Mesenchymal stem cell (in vitro differentiated cells and primary cell): ENCODE measurements around the gene CFAP410.

Source experiments
- DNase-seq: peaks from one replicate; pipeline ENCODE4 v3.0.0-alpha.2; 2013
- H2AFZ ChIP-seq: one replicate; pipeline ENCODE4 v1.6.1; 2013; ENCODE audit warnings: low read depth, mild to moderate bottlenecking, control low read depth, inconsistent platforms, low read length, moderate library complexity
- H2AK5ac ChIP-seq: 2 replicates; pipeline ENCODE4 v1.6.1; 2013; ENCODE audit warnings: low read length, moderate library complexity, mild to moderate bottlenecking, inconsistent platforms; ENCODE audit not compliant: severe bottlenecking
- H2BK120ac ChIP-seq: one replicate; pipeline ENCODE4 v1.6.1; 2013; ENCODE audit warnings: low read depth, mild to moderate bottlenecking, inconsistent platforms, low read length, moderate library complexity
- H2BK12ac ChIP-seq, 2 experiments: one replicate each; pipeline ENCODE4 v1.6.1; 2013; ENCODE audit warnings: inconsistent platforms in 2 of 2, low read length in 2 of 2, mild to moderate bottlenecking in 2 of 2, moderate library complexity in 2 of 2, control low read depth in 1 of 2
- H2BK15ac ChIP-seq: one replicate; pipeline ENCODE4 v1.6.1; 2013; ENCODE audit warnings: mild to moderate bottlenecking, low read depth, inconsistent platforms; ENCODE audit not compliant: poor library complexity, severe bottlenecking
- H2BK5ac ChIP-seq: 2 replicates; pipeline ENCODE4 v1.6.1; 2013; ENCODE audit warnings: low read depth, mild to moderate bottlenecking, low read length, control low read depth, inconsistent platforms; ENCODE audit not compliant: poor library complexity, severe bottlenecking
- H3K14ac ChIP-seq, 2 experiments: one replicate each; pipeline ENCODE4 v1.6.1; 2013; ENCODE audit warnings: inconsistent platforms in 2 of 2, low read length in 2 of 2, control low read depth in 1 of 2, mild to moderate bottlenecking in 1 of 2, moderate library complexity in 1 of 2
- H3K18ac ChIP-seq, 2 experiments: one replicate each; pipeline ENCODE4 v1.6.1; 2013; ENCODE audit warnings: inconsistent platforms in 2 of 2, low read length in 2 of 2, control low read depth in 1 of 2, low read depth in 1 of 2, mild to moderate bottlenecking in 1 of 2
- H3K23ac ChIP-seq, 2 experiments: one replicate each; pipeline ENCODE4 v1.6.1; 2013; ENCODE audit warnings: inconsistent platforms in 2 of 2, low read length in 2 of 2, mild to moderate bottlenecking in 2 of 2, moderate library complexity in 2 of 2, control low read depth in 1 of 2
- H3K27ac ChIP-seq: 2 replicates; pipeline ENCODE4 v1.5.1; 2013; ENCODE audit warnings: mild to moderate bottlenecking, moderate library complexity, low read length, control low read depth, inconsistent platforms; ENCODE audit not compliant: poor library complexity, severe bottlenecking
- H3K27me3 ChIP-seq, 2 experiments: 2 replicates each; pipeline versions ENCODE4 v1.6.1 to v1.7.0; 2013; ENCODE audit warnings: low read length in 2 of 2, mild to moderate bottlenecking in 2 of 2, moderate library complexity in 2 of 2, control low read depth in 1 of 2, inconsistent platforms in 1 of 2; ENCODE audit not compliant: control insufficient read depth in 1 of 2, insufficient read depth in 1 of 2
- H3K36me3 ChIP-seq, 2 experiments: 2 replicates each; pipeline versions ENCODE4 v1.6.1 to v1.7.0; 2013; ENCODE audit warnings: low read length in 2 of 2, control low read depth in 1 of 2, inconsistent platforms in 1 of 2, low read depth in 1 of 2, mild to moderate bottlenecking in 1 of 2; ENCODE audit not compliant: insufficient read depth in 2 of 2, control insufficient read depth in 1 of 2
- H3K4ac ChIP-seq, 2 experiments: one replicate each; pipeline ENCODE4 v1.6.1; 2013; ENCODE audit warnings: inconsistent platforms in 2 of 2, low read length in 2 of 2, mild to moderate bottlenecking in 2 of 2, moderate library complexity in 2 of 2, control low read depth in 1 of 2, low read depth in 1 of 2
- H3K4me1 ChIP-seq: 2 replicates; pipeline ENCODE4 v1.6.1; 2013; ENCODE audit warnings: low read depth, low read length, control low read depth; ENCODE audit not compliant: control insufficient read depth, insufficient read depth
- H3K4me2 ChIP-seq: 2 replicates; pipeline ENCODE4 v1.6.1; 2013; ENCODE audit warnings: low read length, mild to moderate bottlenecking, inconsistent platforms; ENCODE audit not compliant: poor library complexity, severe bottlenecking
- H3K4me3 ChIP-seq, 2 experiments: 2 replicates each; pipeline versions ENCODE4 v1.5.1 to v1.7.0; 2013; ENCODE audit warnings: low read length in 2 of 2, mild to moderate bottlenecking in 2 of 2, control low read depth in 1 of 2, low read depth in 1 of 2; ENCODE audit not compliant: insufficient read depth in 1 of 2
- H3K79me1 ChIP-seq: replicated peaks from 2 replicates; pipeline ENCODE4 v1.6.1; 2013; ENCODE audit warnings: mild to moderate bottlenecking, control low read depth, low read length, inconsistent platforms; ENCODE audit not compliant: poor library complexity, severe bottlenecking
- H3K9ac ChIP-seq: 2 replicates; pipeline ENCODE4 v1.7.0; 2013; ENCODE audit warnings: mild to moderate bottlenecking, low read length, moderate library complexity
- H3K9me3 ChIP-seq: 2 replicates; pipeline ENCODE4 v1.7.0; 2013; ENCODE audit warnings: mild to moderate bottlenecking, low read length; ENCODE audit not compliant: control insufficient read depth
- H4K8ac ChIP-seq: one replicate; pipeline ENCODE4 v1.6.1; 2013; ENCODE audit warnings: inconsistent platforms, mild to moderate bottlenecking, low read length, moderate library complexity
- H4K91ac ChIP-seq: one replicate; pipeline ENCODE4 v1.6.1; 2013; ENCODE audit warnings: mild to moderate bottlenecking, low read length, inconsistent platforms
- WGBS: methylation state at CpG from one replicate; pipeline ENCODE4 v1.1.7; 2013; ENCODE audit warnings: mixed read lengths; 5-methylcytosine and 5-hydroxymethylcytosine counted together

Gene CFAP410

GRCh38 chr21:44316277-44316900, 22.8 kb downstream of the CFAP410 start:
- H3K9me3 ChIP-seq = no peaks in the 10 kb centered on the region
- 94% methylated on average over 27 of the region's 27 CpGs for WGBS

GRCh38 chr21:44315691-44316203, 23.4 kb downstream of the CFAP410 start:
- Histone ChIP-seq H3K27ac (no peak overlapping the region), H3K9me3 (no peaks in the 10 kb centered on the region), H4K8ac (no peak overlapping the region), H2AFZ (no peak overlapping the region), H4K91ac (no peak overlapping the region), H2AK5ac (no peak overlapping the region), H3K4me3 (no peak overlapping the region), H3K14ac (no peak overlapping the region), H3K23ac (no peak overlapping the region), H3K18ac (no peak overlapping the region), H2BK5ac (no peak overlapping the region), H3K36me3 (peaks cover 65 to 98% of the 10 kb centered on the region in 2 experiments), H2BK12ac (no peak overlapping the region), H2BK15ac (no peak overlapping the region), H3K4me2 (no peak overlapping the region), H3K4me1 (no peaks in the 10 kb centered on the region), H3K9ac (no peak overlapping the region), H3K27me3 (no peaks in the 10 kb centered on the region), H3K4ac (no peak overlapping the region), H3K79me1 (peaks cover 4% of the 10 kb centered on the region), H2BK120ac (no peak overlapping the region)
- no peak for DNase-seq
- WGBS = 97% methylated on average over 13 of the region's 16 CpGs

More at GRCh38 chr21:44316277-44316900, 22.8 kb downstream of the CFAP410 start:
- Histone ChIP-seq H2BK12ac (no peak overlapping the region), H2BK5ac (no peak overlapping the region), H2AFZ (no peak overlapping the region), H3K27me3 (no peaks in the 10 kb centered on the region), H3K18ac (no peak overlapping the region), H3K23ac (no peak overlapping the region), H3K27ac (no peak overlapping the region), H3K9ac (no peak overlapping the region), H3K79me1 (peaks cover 3% of the 10 kb centered on the region), H3K4ac (no peak overlapping the region), H4K8ac (no peak overlapping the region), H3K4me3 (no peak overlapping the region), H3K4me1 (no peaks in the 10 kb centered on the region), H3K14ac (no peak overlapping the region), H2BK120ac (no peak overlapping the region), H2AK5ac (no peak overlapping the region), H4K91ac (no peak overlapping the region), H2BK15ac (no peak overlapping the region), H3K4me2 (no peak overlapping the region), H3K36me3 (peaks cover 60 to 98% of the 10 kb centered on the region in 2 experiments)
- DNase-seq = no peak

GRCh38 chr21:44314561-44314960, 24.6 kb downstream of the CFAP410 start:
- no peak overlapping the region for H2BK15ac ChIP-seq
- WGBS = 94% methylated on average over 11 of the region's 11 CpGs
- peaks cover 60 to 100% of the 10 kb centered on the region in 2 experiments for H3K36me3 ChIP-seq
- H3K4me2 ChIP-seq = no peak overlapping the region
- no peak overlapping the region for H3K27ac ChIP-seq
- H3K4me1 ChIP-seq = no peaks in the 10 kb centered on the region
- H2BK5ac ChIP-seq = no peak overlapping the region
- no peak overlapping the region for H2AK5ac ChIP-seq
- no peaks in the 10 kb centered on the region for H3K27me3 ChIP-seq
- no peak overlapping the region for H4K8ac ChIP-seq
- peaks cover 8% of the 10 kb centered on the region for H3K79me1 ChIP-seq
- DNase-seq = no peak
- no peak overlapping the region for H3K14ac ChIP-seq
- H2AFZ ChIP-seq = no peak overlapping the region
- H3K9me3 ChIP-seq = no peaks in the 10 kb centered on the region
- no peak overlapping the region for H3K4ac ChIP-seq
- no peak overlapping the region for H3K18ac ChIP-seq
- no peak overlapping the region for H3K23ac ChIP-seq
- no peak overlapping the region for H2BK120ac ChIP-seq
- no peak overlapping the region for H4K91ac ChIP-seq
- H2BK12ac ChIP-seq = no peak overlapping the region
- no peak overlapping the region for H3K9ac ChIP-seq
- H3K4me3 ChIP-seq = no peak overlapping the region

- WGBS = 94% methylated on average over 15 of the region's 15 CpGs
- no peak overlapping the region for H2AFZ ChIP-seq
- H3K18ac ChIP-seq = no peak overlapping the region
- H2BK12ac ChIP-seq = no peak overlapping the region
- H3K79me1 ChIP-seq = peaks cover 9% of the 10 kb centered on the region
- H3K9ac ChIP-seq = no peak overlapping the region
- no peak overlapping the region for H2BK5ac ChIP-seq
- H3K4me1 ChIP-seq = no peaks in the 10 kb centered on the region
- no peak overlapping the region for H2BK120ac ChIP-seq
- H3K4ac ChIP-seq = no peak overlapping the region
- no peak overlapping the region for H3K27ac ChIP-seq
- H3K4me2 ChIP-seq = no peak overlapping the region
- no peak overlapping the region for H2BK15ac ChIP-seq
- peaks cover 58 to 100% of the 10 kb centered on the region in 2 experiments for H3K36me3 ChIP-seq
- H4K91ac ChIP-seq = no peak overlapping the region
- no peak for DNase-seq
- H3K14ac ChIP-seq = no peak overlapping the region
- no peak overlapping the region for H2AK5ac ChIP-seq
- no peak overlapping the region for H3K4me3 ChIP-seq
- H3K9me3 ChIP-seq = no peaks in the 10 kb centered on the region
- no peaks in the 10 kb centered on the region for H3K27me3 ChIP-seq
- H3K23ac ChIP-seq = no peak overlapping the region
- no peak overlapping the region for H4K8ac ChIP-seq
These were observed 25.1 kb downstream of the CFAP410 start for GRCh38 chr21:44314128-44314527.
